Ramos (cell line): Measurements from ENCODE around the gene CDH23.

Source experiments
- in situ Hi-C: fragments of 300-500 bp; cut with MboI; formaldehyde crosslinking; loops from one replicate; pipeline ENCODE4 v1.14.3; 2022; ENCODE audit warnings: low sequenced_read_pairs; ENCODE audit not compliant: unreplicated experiment

CDH23 gene

GRCh38 chr10:71857934-71858890 is 461.5 kb downstream of the CDH23 start:
- in situ Hi-C loops, result no loop called here

GRCh38 chr10:71860243-71861029 is 463.7 kb downstream of the CDH23 start:
- in situ Hi-C loops, result no loop called here

GRCh38 chr10:71863203-71863602 is 466.5 kb downstream of the CDH23 start:
- in situ Hi-C loops, result no loop called here

GRCh38 chr10:71864911-71865361 is 468.2 kb downstream of the CDH23 start:
- in situ Hi-C loops, result no loop called here
